PC-3 (cell line): ENCODE results near the gene DUSP6.

Experiments used
- CTCF ChIP-seq: fragments of 300-600 bp; sonication (generic); conservative IDR thresholded peaks from 2 replicates; pipeline ENCODE4 v1.5.1; 2017; ENCODE audit warnings: antibody characterized with exemption, low read depth, mild to moderate bottlenecking, low read length
- EZH2 ChIP-seq: fragments of 300-600 bp; sonication (generic); IDR thresholded peaks from one replicate; pipeline ENCODE4 v1.6.1; 2017; ENCODE audit warnings: antibody characterized with exemption, mild to moderate bottlenecking, low read length; ENCODE audit not compliant: unreplicated experiment
- EZH2phosphoT487 ChIP-seq: fragments of 300-600 bp; sonication (generic); IDR thresholded peaks from 2 replicates; pipeline ENCODE4 v1.6.1; 2018; ENCODE audit warnings: mild to moderate bottlenecking, antibody characterized with exemption, low read length, borderline replicate concordance

DNA sequence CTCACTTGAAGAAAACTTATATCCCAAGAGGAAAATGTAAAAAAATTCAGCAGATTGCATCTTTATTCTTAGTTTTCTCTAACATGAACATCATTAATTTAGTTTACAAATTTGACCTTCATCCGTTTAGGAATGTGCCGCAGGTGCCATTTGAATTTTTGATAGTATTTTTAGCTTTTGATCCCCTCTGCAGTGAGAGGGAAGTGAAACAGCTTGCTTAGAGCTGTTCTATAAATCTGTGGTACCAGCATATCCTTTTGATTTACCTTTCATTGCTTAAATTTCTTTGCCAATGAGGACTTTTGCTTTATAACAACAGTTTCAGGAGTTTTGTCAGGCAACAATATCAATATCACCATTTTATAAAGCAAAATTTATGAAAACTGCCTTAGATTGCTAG is 32.7 kb downstream of the DUSP6 start:
- TF ChIP-seq EZH2 (no peak), CTCF (no peak), EZH2phosphoT487 (no peak)
